ENCODE measurements around the gene BRSK1.

The BRSK1 gene

GRCh38 chr19:55341595-55342531, 58.1 kb downstream of the BRSK1 start:
- Histone ChIP-seq H3K9me3 (ENCODE audit: insufficient read depth, low read depth, low read length) (no peaks in the 10 kb centered on the region), H3K36me3 (ENCODE audit: insufficient read depth, low read length) (no peaks in the 10 kb centered on the region), H3K4me3 (ENCODE audit: low read length, poor library complexity, severe bottlenecking) (peak overlapping the region; percentile 99), H3K4me2 (ENCODE audit: low read depth, low read length, poor library complexity, severe bottlenecking) (peak overlapping the region; percentile 95), H3K79me2 (ENCODE audit: insufficient read depth, low read length) (peaks cover 29% of the 10 kb centered on the region), H2AFZ (ENCODE audit: low read length) (no peak overlapping the region), H3K9me2 (replicated peaks; ENCODE audit: low read depth, low read length) (no peaks in the 10 kb centered on the region), H3F3A (ENCODE audit: low read depth) (no peaks in the 10 kb centered on the region), H3K4me1 (ENCODE audit: insufficient read depth, low read length, poor library complexity, severe bottlenecking) (peaks cover 29% of the 10 kb centered on the region), H4K20me1 (ENCODE audit: insufficient read depth, low read length, poor library complexity, severe bottlenecking) (peaks cover 25% of the 10 kb centered on the region), H3K27me3 (ENCODE audit: insufficient read depth, low read length, poor library complexity, severe bottlenecking) (no peaks in the 10 kb centered on the region), H3K9ac (ENCODE audit: low read depth, low read length, poor library complexity, severe bottlenecking) (peak overlapping the region; percentile 99)
- TF ChIP-seq EZH2phosphoT487 (IDR thresholded peaks at IDR 0.05; ENCODE audit: borderline replicate concordance), result no peak
- TF ChIP-seq, protein P1, sequence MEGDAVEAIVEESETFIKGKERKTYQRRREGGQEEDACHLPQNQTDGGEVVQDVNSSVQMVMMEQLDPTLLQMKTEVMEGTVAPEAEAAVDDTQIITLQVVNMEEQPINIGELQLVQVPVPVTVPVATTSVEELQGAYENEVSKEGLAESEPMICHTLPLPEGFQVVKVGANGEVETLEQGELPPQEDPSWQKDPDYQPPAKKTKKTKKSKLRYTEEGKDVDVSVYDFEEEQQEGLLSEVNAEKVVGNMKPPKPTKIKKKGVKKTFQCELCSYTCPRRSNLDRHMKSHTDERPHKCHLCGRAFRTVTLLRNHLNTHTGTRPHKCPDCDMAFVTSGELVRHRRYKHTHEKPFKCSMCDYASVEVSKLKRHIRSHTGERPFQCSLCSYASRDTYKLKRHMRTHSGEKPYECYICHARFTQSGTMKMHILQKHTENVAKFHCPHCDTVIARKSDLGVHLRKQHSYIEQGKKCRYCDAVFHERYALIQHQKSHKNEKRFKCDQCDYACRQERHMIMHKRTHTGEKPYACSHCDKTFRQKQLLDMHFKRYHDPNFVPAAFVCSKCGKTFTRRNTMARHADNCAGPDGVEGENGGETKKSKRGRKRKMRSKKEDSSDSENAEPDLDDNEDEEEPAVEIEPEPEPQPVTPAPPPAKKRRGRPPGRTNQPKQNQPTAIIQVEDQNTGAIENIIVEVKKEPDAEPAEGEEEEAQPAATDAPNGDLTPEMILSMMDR (conservative IDR thresholded peaks at IDR 0.05; ENCODE audit: low read length), result no peak

- Histone ChIP-seq H3K9me2 (replicated peaks; ENCODE audit: low read depth, low read length) (no peaks in the 10 kb centered on the region), H3K4me2 (ENCODE audit: low read depth, low read length, poor library complexity, severe bottlenecking) (no peak overlapping the region), H3K9me3 (ENCODE audit: insufficient read depth, low read depth, low read length) (no peaks in the 10 kb centered on the region), H3K4me3 (ENCODE audit: low read length, poor library complexity, severe bottlenecking) (no peak overlapping the region), H2AFZ (ENCODE audit: low read length) (no peak overlapping the region), H3K9ac (ENCODE audit: low read depth, low read length, poor library complexity, severe bottlenecking) (peak overlapping the region; percentile 32), H3K36me3 (ENCODE audit: insufficient read depth, low read length) (no peaks in the 10 kb centered on the region), H3K27me3 (ENCODE audit: insufficient read depth, low read length, poor library complexity, severe bottlenecking) (no peaks in the 10 kb centered on the region), H4K20me1 (ENCODE audit: insufficient read depth, low read length, poor library complexity, severe bottlenecking) (peaks cover 25% of the 10 kb centered on the region), H3K4me1 (ENCODE audit: insufficient read depth, low read length, poor library complexity, severe bottlenecking) (peaks cover 19% of the 10 kb centered on the region), H3F3A (ENCODE audit: low read depth) (no peaks in the 10 kb centered on the region), H3K79me2 (ENCODE audit: insufficient read depth, low read length) (peaks cover 29% of the 10 kb centered on the region)
- TF ChIP-seq, protein P1 (conservative IDR thresholded peaks at IDR 0.05; ENCODE audit: low read length), result no peak
- TF ChIP-seq EZH2phosphoT487 (IDR thresholded peaks at IDR 0.05; ENCODE audit: borderline replicate concordance), result no peak
Measured at GRCh38 chr19:55344444-55344843, 60.6 kb downstream of the BRSK1 start.

GRCh38 chr19:55345101-55345817, 61.5 kb downstream of the BRSK1 start:
- Histone ChIP-seq H4K20me1 (ENCODE audit: insufficient read depth, low read length, poor library complexity, severe bottlenecking) (peaks cover 22% of the 10 kb centered on the region), H2AFZ (ENCODE audit: low read length) (no peak overlapping the region), H3K9me3 (ENCODE audit: insufficient read depth, low read depth, low read length) (no peaks in the 10 kb centered on the region), H3K27me3 (ENCODE audit: insufficient read depth, low read length, poor library complexity, severe bottlenecking) (no peaks in the 10 kb centered on the region), H3F3A (ENCODE audit: low read depth) (no peaks in the 10 kb centered on the region), H3K9ac (ENCODE audit: low read depth, low read length, poor library complexity, severe bottlenecking) (peak overlapping the region; percentile 32), H3K4me1 (ENCODE audit: insufficient read depth, low read length, poor library complexity, severe bottlenecking) (peaks cover 17% of the 10 kb centered on the region), H3K4me3 (ENCODE audit: low read length, poor library complexity, severe bottlenecking) (no peak overlapping the region), H3K36me3 (ENCODE audit: insufficient read depth, low read length) (no peaks in the 10 kb centered on the region), H3K4me2 (ENCODE audit: low read depth, low read length, poor library complexity, severe bottlenecking) (no peak overlapping the region), H3K9me2 (replicated peaks; ENCODE audit: low read depth, low read length) (no peaks in the 10 kb centered on the region), H3K79me2 (ENCODE audit: insufficient read depth, low read length) (peaks cover 26% of the 10 kb centered on the region)
- TF ChIP-seq EZH2phosphoT487 (IDR thresholded peaks at IDR 0.05; ENCODE audit: borderline replicate concordance), result no peak
- TF ChIP-seq, protein P1 (conservative IDR thresholded peaks at IDR 0.05; ENCODE audit: low read length), result no peak
